ENCODE results near the gene PLXNA4. TPM values are rescaled to one million over a fixed set of nuclear protein-coding genes. Genes with fewer than 3 reads are reported as not detected.

PLXNA4 gene
- total RNA-seq, 4 donors from 2014 or later: 0.31 to 0.66 (median 0.43) TPM

- intact Hi-C loops (cut with DNase I; ENCODE audit: low total_unique reads): no loop called here
- ATAC-seq: no peak
- Histone ChIP-seq H3K36me3 (no peaks in the 10 kb centered on the region), H3K4me3 (no peak overlapping the region), H3K9me3 (no peaks in the 10 kb centered on the region), H3K27me3 (no peaks in the 10 kb centered on the region), H3K4me1 (peaks cover 0 to 6% of the 10 kb centered on the region in 2 donors), H3K27ac (no peak overlapping the region)
- no peak for DNase-seq
- in situ Hi-C loops (cut with MboI; ENCODE audit: low sequenced_read_pairs in 4 of 4): no loop called here
- TF ChIP-seq POLR2A (IDR thresholded peaks at IDR 0.05) (no peak), CTCF (IDR thresholded peaks at IDR 0.05 in 4 of 5, conservative IDR thresholded peaks at IDR 0.05 in 1 of 5) (no peak)
Measured at GRCh38 chr7:132404261-132404660, 172.0 kb downstream of the PLXNA4 start.

- intact Hi-C loops (cut with DNase I; ENCODE audit: low total_unique reads): no loop called here
- no peak overlapping the region for H3K27ac ChIP-seq
Measured at GRCh38 chr7:132403465-132404110, 172.7 kb downstream of the PLXNA4 start.

GRCh38 chr7:132402751-132403245 lies 173.5 kb downstream of the PLXNA4 start:
- Histone ChIP-seq H3K36me3 (no peaks in the 10 kb centered on the region), H3K4me3 (no peak overlapping the region), H3K4me1 (peaks cover 0 to 6% of the 10 kb centered on the region in 2 donors), H3K9me3 (no peaks in the 10 kb centered on the region), H3K27ac (no peak overlapping the region), H3K27me3 (no peaks in the 10 kb centered on the region)
- ATAC-seq (no peak), DNase-seq (no peak)
- no peak for TF ChIP-seq CTCF (IDR thresholded peaks at IDR 0.05 in 4 of 5, conservative IDR thresholded peaks at IDR 0.05 in 1 of 5)
- TF ChIP-seq POLR2A (IDR thresholded peaks at IDR 0.05): no peak
- in situ Hi-C loops (cut with MboI; ENCODE audit: low sequenced_read_pairs in 4 of 4): no loop called here
- intact Hi-C loops (cut with DNase I; ENCODE audit: low total_unique reads): no loop called here

More at GRCh38 chr7:132403465-132404110, 172.7 kb downstream of the PLXNA4 start:
- peaks cover 0 to 6% of the 10 kb centered on the region in 2 donors for H3K4me1 ChIP-seq
- no peaks in the 10 kb centered on the region for H3K27me3 ChIP-seq
- in situ Hi-C loops (cut with MboI; ENCODE audit: low sequenced_read_pairs in 4 of 4): no loop called here
- ATAC-seq: no peak
- no peaks in the 10 kb centered on the region for H3K9me3 ChIP-seq
- no peak for DNase-seq
- no peak overlapping the region for H3K4me3 ChIP-seq
- H3K36me3 ChIP-seq: no peaks in the 10 kb centered on the region
- TF ChIP-seq POLR2A (IDR thresholded peaks at IDR 0.05) (no peak), CTCF (IDR thresholded peaks at IDR 0.05 in 4 of 5, conservative IDR thresholded peaks at IDR 0.05 in 1 of 5) (no peak)

GRCh38 chr7:132402096-132402495 lies 174.2 kb downstream of the PLXNA4 start:
- Histone ChIP-seq H3K4me3 (no peak overlapping the region), H3K9me3 (no peaks in the 10 kb centered on the region), H3K27me3 (no peaks in the 10 kb centered on the region), H3K36me3 (no peaks in the 10 kb centered on the region), H3K27ac (no peak overlapping the region), H3K4me1 (peaks cover 0 to 6% of the 10 kb centered on the region in 2 donors)
- intact Hi-C loops (cut with DNase I; ENCODE audit: low total_unique reads): no loop called here
- no peak for TF ChIP-seq CTCF (IDR thresholded peaks at IDR 0.05 in 4 of 5, conservative IDR thresholded peaks at IDR 0.05 in 1 of 5)
- no peak for TF ChIP-seq POLR2A (IDR thresholded peaks at IDR 0.05)
- DNase-seq: no peak
- ATAC-seq: no peak
- in situ Hi-C loops (cut with MboI; ENCODE audit: low sequenced_read_pairs in 4 of 4): no loop called here
